ENCODE results near the gene SLC38A1. TPM values are rescaled to one million over a fixed set of nuclear protein-coding genes. Genes with fewer than 3 reads are reported as not detected.

The SLC38A1 gene
- total RNA-seq, 2 donors from 2014 or later: 22.1 to 77.0 TPM

- DNase-seq (ENCODE audit: low spot score): no peak
- TF ChIP-seq CTCF (IDR thresholded peaks at IDR 0.05): no peak
- Histone ChIP-seq H3K27me3 (replicated peaks; ENCODE audit: insufficient read depth) (no peaks in the 10 kb centered on the region), H3K27ac (peak overlapping the region in 1 of 2 donors; percentile 13), H3K4me3 (no peak overlapping the region), H3K4me1 (ENCODE audit: control insufficient read depth in 1 of 2, low read depth in 2 of 2) (peaks cover 34 to 36% of the 10 kb centered on the region in 2 donors), H3K36me3 (no peaks in the 10 kb centered on the region), H3K9me3 (no peaks in the 10 kb centered on the region)
- no peak for ATAC-seq (ENCODE audit: insufficient number of reproducible peaks, low FRiP score, low read depth)
These were observed 51.1 kb downstream of the SLC38A1 start for GRCh38 chr12:46217541-46218321.

- H3K27me3 ChIP-seq (replicated peaks; ENCODE audit: insufficient read depth): no peaks in the 10 kb centered on the region
- H3K9me3 ChIP-seq: no peaks in the 10 kb centered on the region
- no peak for ATAC-seq (ENCODE audit: insufficient number of reproducible peaks, low FRiP score, low read depth)
- H3K36me3 ChIP-seq: no peaks in the 10 kb centered on the region
- DNase-seq (ENCODE audit: low spot score): no peak
- no peak for TF ChIP-seq CTCF (IDR thresholded peaks at IDR 0.05)
- H3K4me1 ChIP-seq (ENCODE audit: control insufficient read depth in 1 of 2, low read depth in 2 of 2): peaks cover 16 to 27% of the 10 kb centered on the region in 2 donors
- H3K4me3 ChIP-seq: no peak overlapping the region
- H3K27ac ChIP-seq: no peak overlapping the region
These were observed 54.0 kb downstream of the SLC38A1 start for GRCh38 chr12:46214668-46215436.

GRCh38 chr12:46212108-46212982 lies 56.5 kb downstream of the SLC38A1 start:
- ATAC-seq (ENCODE audit: insufficient number of reproducible peaks, low FRiP score, low read depth): no peak
- no peak for DNase-seq (ENCODE audit: low spot score)
- Histone ChIP-seq H3K27me3 (replicated peaks; ENCODE audit: insufficient read depth) (no peaks in the 10 kb centered on the region), H3K36me3 (no peaks in the 10 kb centered on the region), H3K27ac (no peak overlapping the region), H3K9me3 (no peaks in the 10 kb centered on the region), H3K4me1 (ENCODE audit: control insufficient read depth in 1 of 2, low read depth in 2 of 2) (peaks cover 28 to 35% of the 10 kb centered on the region in 2 donors), H3K4me3 (no peak overlapping the region)
- no peak for TF ChIP-seq CTCF (IDR thresholded peaks at IDR 0.05)

- H3K27me3 ChIP-seq (replicated peaks; ENCODE audit: insufficient read depth): no peaks in the 10 kb centered on the region
- H3K27ac ChIP-seq: no peak overlapping the region
- peaks cover 16 to 29% of the 10 kb centered on the region in 2 donors for H3K4me1 ChIP-seq (ENCODE audit: control insufficient read depth in 1 of 2, low read depth in 2 of 2)
- no peak overlapping the region for H3K4me3 ChIP-seq
- no peak for ATAC-seq (ENCODE audit: insufficient number of reproducible peaks, low FRiP score, low read depth)
- H3K9me3 ChIP-seq: no peaks in the 10 kb centered on the region
- DNase-seq (ENCODE audit: low spot score): no peak
- no peaks in the 10 kb centered on the region for H3K36me3 ChIP-seq
- TF ChIP-seq CTCF (IDR thresholded peaks at IDR 0.05): no peak
These were observed 57.9 kb downstream of the SLC38A1 start for GRCh38 chr12:46210873-46211439.

Data from thoracic aorta (tissue), 2 donors.